Mammary epithelial cell (primary cell): ENCODE data around the gene OR2T27.

ENCODE experiments used
- EZH2 ChIP-seq: IDR thresholded peaks from 2 replicates; pipeline ENCODE4 v1.6.1; 2012; ENCODE audit warnings: low read length, inconsistent platforms, borderline replicate concordance
- TF ChIP-seq, protein P1 (sequence below), 2 donors: IDR thresholded peaks in 1 of 2; conservative IDR thresholded peaks in 1 of 2; 2 replicates each; pipeline ENCODE4 v1.5.1; 2011 to 2012; ENCODE audit warnings: inconsistent platforms in 2 of 2, low read length in 2 of 2, mild to moderate bottlenecking in 2 of 2, control low read depth in 1 of 2, low read depth in 1 of 2; ENCODE audit not compliant: insufficient read depth in 1 of 2; ENCODE audit errors: extremely low read depth in 1 of 2

DNA sequence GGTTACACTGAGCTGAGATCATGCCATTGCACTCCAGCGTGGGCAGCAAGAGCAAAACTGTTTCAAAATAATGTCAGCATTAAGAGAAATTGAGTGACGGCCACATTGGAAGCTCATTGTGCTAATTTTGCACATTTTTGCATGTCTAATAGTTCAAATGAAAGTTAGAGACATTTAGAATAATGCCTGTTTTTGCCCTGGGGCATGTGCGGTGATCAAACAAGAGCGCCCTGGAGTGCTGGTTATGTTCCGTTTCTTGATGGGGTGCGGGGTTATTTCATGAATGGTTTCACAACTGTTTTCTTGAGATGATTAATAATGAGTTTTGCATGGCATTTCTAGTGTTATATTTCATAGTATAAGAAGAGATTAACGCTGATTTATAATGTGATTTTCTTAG lies 33.6 kb downstream of the OR2T27 start:
- TF ChIP-seq, protein P1, sequence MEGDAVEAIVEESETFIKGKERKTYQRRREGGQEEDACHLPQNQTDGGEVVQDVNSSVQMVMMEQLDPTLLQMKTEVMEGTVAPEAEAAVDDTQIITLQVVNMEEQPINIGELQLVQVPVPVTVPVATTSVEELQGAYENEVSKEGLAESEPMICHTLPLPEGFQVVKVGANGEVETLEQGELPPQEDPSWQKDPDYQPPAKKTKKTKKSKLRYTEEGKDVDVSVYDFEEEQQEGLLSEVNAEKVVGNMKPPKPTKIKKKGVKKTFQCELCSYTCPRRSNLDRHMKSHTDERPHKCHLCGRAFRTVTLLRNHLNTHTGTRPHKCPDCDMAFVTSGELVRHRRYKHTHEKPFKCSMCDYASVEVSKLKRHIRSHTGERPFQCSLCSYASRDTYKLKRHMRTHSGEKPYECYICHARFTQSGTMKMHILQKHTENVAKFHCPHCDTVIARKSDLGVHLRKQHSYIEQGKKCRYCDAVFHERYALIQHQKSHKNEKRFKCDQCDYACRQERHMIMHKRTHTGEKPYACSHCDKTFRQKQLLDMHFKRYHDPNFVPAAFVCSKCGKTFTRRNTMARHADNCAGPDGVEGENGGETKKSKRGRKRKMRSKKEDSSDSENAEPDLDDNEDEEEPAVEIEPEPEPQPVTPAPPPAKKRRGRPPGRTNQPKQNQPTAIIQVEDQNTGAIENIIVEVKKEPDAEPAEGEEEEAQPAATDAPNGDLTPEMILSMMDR (conservative IDR thresholded peaks at IDR 0.05 in 1 of 2, IDR thresholded peaks at IDR 0.05 in 1 of 2; ENCODE audit: extremely low read depth in 1 of 2, insufficient read depth in 1 of 2, low read depth in 1 of 2, low read length in 2 of 2), result no peak
- no peak for TF ChIP-seq EZH2
